ENCODE results near the gene ETV4.
A peak's percentile ranks its signal among the peaks of the same experiment; 100 is the strongest.
"Not testable (repeated sequence)": the region's sequence is repeated elsewhere in the genome, so short reads cannot be mapped to it uniquely, and the experiment has no call there.

ETV4 gene

DNA sequence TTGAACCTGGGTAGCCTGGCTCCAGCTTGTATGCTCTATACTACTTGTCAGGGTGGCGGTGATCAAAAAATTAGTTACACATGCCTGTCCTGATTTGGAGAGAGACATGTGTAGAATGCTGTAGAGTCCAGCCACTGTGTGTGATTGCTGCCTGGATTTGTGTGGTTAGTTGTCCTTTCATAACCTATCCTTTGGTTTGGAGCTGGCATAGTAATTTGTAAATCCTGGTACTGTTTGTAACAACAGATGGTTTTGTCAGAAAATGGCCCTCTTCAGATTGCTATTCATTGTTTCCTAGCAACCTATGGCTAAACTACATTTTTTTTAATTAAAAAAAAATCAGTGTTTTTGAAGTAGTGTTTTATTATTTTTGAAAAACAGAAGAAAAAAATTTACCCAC, 30.5 kb downstream of the ETV4 start:
- DNase-seq (ENCODE audit: low read depth), result no peak

DNA sequence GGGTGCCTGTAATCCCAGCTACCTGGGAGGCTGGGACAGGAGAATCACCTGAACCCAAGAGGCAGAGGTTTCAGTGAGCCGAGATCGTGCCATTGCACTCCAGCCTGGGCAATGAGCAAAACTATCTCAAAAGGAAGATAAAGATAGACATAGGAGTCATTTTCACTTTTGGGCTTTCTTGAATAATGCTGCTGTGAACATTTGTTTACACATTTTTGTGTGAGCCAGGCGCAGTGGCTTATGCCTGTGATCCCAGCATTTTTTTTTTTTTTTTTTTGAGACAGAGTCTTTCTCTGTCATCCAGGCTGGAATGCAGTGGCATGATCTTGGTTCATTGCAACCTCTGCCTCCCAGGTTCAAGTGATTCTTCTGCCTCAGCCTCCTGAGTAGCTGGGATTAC, 34.9 kb downstream of the ETV4 start:
- not testable (repeated sequence) for DNase-seq (ENCODE audit: low read depth)

DNA sequence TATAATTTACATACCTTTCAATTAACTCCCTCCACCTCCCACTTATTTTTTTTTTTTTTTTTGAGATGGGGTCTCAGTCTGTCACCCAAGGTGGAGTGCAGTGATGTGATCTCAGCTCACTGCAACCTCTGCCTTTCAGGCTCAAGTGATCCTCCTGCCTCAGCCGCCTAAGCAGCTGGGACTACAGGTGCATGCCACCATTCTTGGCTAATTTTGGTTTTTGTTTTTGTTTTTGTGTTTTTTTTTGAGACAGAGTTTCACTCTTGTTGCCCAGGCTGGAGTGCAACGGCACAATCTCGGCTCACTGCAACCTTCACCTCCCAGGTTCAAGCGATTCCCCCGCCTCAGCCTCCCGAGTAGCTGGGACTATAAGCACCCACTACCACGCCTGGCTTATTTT, 36.7 kb downstream of the ETV4 start:
- not testable (repeated sequence) for DNase-seq (ENCODE audit: low read depth)

DNA sequence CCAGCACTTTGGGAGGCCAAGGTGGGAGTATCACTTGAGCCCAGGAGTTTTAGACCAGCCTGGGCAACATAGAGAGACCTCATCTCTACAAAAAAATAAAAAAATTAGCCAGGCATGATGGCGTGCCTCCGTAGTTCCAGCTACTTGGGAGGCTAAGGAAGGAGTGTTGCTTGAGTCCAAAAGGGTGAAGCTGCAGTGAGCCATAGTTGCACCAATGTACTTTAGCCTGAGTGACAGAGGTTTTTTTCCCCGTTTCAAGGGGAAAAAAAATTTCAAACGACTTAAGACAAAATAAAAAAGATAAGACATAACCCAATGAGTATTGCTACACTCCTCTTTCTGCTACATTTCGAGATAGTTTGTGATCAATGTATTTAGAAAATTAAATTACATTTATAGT, 55.5 kb downstream of the ETV4 start:
- no peak for DNase-seq (ENCODE audit: low read depth)

DNA sequence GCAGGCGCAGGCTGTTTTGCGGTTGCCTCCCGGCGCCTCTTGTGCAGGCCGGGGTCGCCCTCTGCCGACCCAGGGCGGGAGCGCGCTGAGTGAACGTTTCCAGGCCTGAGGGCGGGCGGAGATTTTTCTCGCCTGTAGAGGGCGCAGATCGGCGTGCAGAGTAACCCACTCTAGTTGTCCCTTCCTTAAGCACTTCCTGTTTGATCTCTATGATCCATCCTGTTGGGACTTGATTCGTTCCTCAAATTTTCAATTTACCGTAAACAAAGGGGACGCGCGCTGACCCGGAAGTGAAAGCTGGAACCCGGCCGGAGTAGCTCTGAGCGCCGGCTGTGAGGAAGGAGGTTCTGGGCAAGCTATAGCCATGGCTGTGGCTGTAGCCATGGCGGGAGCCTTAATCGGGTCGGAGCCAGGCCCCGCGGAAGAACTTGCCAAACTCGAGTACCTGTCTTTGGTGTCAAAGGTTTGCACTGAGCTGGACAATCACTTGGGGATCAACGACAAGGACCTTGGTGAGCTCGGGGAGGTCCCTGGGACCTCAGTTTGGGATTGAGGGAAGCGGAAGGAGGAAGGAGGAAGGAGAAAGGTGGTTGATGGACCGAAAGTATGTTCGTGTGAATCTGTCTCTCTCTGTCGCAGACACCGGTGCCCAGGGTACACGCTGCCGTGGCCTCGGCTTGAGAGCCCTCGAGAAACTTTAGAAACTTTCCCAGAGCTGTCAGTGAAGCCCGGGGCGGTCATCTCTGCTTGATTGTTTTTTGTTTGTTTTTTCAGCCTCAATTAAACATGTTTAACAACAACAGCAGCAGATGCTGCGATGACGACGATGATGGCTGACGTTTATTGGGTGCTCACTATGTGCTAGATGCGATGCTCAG, 62.2 kb downstream of the ETV4 start, which contains the start of gene DHX8:
DHX8 (plus strand) TSS at position 302 of the 878 bp plus-strand sequence; CDS start at position 365, 63 bp downstream.
- DNase-seq (ENCODE audit: low read depth), result peak; percentile 98

DNA sequence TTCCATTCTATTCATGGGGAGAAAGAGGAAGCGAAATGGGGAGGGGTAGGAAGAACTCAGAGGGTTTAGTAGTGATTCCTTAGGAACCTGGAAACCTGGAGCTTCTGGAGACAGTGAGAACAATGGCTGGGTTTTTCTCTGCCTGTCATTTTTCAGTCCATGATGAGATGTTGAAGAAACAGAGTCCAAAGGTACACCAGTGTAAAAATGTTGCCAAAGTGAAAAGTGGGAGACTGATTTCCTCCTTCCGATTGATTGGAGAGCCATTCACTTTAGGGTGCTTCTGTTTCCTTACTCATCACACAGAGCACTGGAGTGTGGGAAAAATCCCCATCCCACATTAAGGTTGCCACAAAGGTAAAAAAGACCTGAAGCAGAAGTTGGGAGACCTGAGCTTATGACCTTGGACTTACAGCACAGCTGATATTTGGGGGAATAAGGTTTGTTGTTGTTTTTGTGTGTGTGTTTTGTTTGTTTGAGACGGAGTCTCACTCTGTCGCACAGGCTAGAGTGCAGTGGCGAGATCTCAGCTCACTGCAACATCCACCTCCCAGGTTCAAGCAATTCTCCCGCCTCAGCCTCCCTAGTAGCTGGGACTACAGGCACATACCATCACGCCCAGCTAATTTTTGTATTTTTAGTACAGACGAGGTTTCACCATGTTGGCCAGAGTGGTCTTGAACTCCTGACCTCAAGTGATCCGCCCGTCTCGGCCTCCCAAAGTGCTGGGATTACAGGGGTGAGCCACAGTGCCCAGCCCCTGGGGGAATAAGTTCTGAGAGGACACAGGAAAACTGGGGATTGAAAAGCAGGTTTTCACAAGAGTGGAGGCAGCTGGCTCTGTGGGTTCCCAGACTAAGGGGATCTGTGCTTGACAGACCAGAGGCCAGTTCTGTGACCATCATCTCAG, 63.8 kb downstream of the ETV4 start:
- DNase-seq (ENCODE audit: low read depth), result no peak

DNA sequence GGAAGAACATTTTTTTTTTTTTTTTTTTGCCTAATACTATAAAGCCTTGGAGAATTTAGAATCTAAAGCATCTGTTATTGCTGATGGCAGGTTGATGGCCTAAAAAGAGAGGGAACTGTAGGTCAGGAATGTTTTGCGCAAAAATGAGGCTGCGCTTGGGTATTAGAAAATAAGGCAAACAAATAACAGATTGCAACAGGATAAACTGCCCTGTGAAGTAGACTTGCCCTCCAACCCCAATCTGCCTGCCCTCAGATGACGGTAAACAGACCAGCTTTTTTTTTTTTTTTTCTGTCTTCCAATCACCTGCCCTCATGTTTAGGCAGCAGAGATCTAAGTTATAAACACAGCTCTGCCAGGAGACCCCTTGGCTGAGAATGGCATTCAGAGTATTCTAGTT, 66.2 kb downstream of the ETV4 start:
- no peak for DNase-seq (ENCODE audit: low read depth)
